ENCODE results near the gene TELO2. TPM values are rescaled to one million over a fixed set of nuclear protein-coding genes. Genes with fewer than 3 reads are reported as not detected.
A peak's percentile ranks its signal among the peaks of the same experiment; 100 is the strongest.

The TELO2 gene
- polyA plus RNA-seq, 3 donors: 7.3 to 58.1 (median 11.4) TPM

- Mint-ChIP-seq H3K27ac (peak overlapping the region in 1 of 7 donors; percentile 61), H3K4me1 (peaks cover 5% of the 10 kb centered on the region), H3K4me3 (no peak overlapping the region), H3K36me3 (peaks cover 42 to 77% of the 10 kb centered on the region in 2 donors), H3K27me3 (ENCODE audit: low read depth in 3 of 3) (peaks cover 0 to 2% (median 0%) of the 10 kb centered on the region in 3 donors), H3K9me3 (peaks cover 0 to 4% (median 0%) of the 10 kb centered on the region in 7 donors)
- H3K79me2 ChIP-seq (ENCODE audit: insufficient read depth, low read length): peaks cover 11% of the 10 kb centered on the region
- no peaks in the 10 kb centered on the region for H3K9me3 ChIP-seq (replicated peaks in 1 of 2; ENCODE audit: control insufficient read depth in 1 of 2, insufficient read depth in 1 of 2, low read length in 2 of 2)
- no peak overlapping the region for H3K4me3 ChIP-seq (replicated peaks in 1 of 3; ENCODE audit: low read depth in 2 of 3, low read length in 3 of 3)
- peaks cover 83 to 93% of the 10 kb centered on the region in 2 donors for H3K36me3 ChIP-seq (replicated peaks in 1 of 2; ENCODE audit: control insufficient read depth in 1 of 2, insufficient read depth in 2 of 2, low read length in 2 of 2)
- DNase-seq: no peak
- H3K27ac ChIP-seq (ENCODE audit: low read depth in 1 of 2, low read length in 2 of 2): no peak overlapping the region
- H3K9ac ChIP-seq (ENCODE audit: insufficient read depth, low read length, poor library complexity, severe bottlenecking): no peak overlapping the region
- H3K4me1 ChIP-seq (ENCODE audit: control insufficient read depth in 1 of 2, insufficient read depth in 2 of 2, low read length in 2 of 2): peaks cover 8% of the 10 kb centered on the region in 2 donors
- no peak overlapping the region for H3K4me2 ChIP-seq (replicated peaks; ENCODE audit: extremely low read depth, low read length, poor library complexity, severe bottlenecking)
- no peaks in the 10 kb centered on the region for H4K20me1 ChIP-seq (ENCODE audit: insufficient read depth, low read length)
- H3K27me3 ChIP-seq (ENCODE audit: control insufficient read depth in 2 of 2, insufficient read depth in 2 of 2, low read length in 2 of 2): no peaks in the 10 kb centered on the region
- 94% methylated on average over 32 of the region's 35 CpGs for WGBS (ENCODE audit: insufficient coverage)
- H2AFZ ChIP-seq (ENCODE audit: insufficient read depth, low read depth, low read length, poor library complexity, severe bottlenecking): no peak overlapping the region
- intact Hi-C loops (cut with micrococcal nuclease): no loop called here
- TF ChIP-seq, protein P1, sequence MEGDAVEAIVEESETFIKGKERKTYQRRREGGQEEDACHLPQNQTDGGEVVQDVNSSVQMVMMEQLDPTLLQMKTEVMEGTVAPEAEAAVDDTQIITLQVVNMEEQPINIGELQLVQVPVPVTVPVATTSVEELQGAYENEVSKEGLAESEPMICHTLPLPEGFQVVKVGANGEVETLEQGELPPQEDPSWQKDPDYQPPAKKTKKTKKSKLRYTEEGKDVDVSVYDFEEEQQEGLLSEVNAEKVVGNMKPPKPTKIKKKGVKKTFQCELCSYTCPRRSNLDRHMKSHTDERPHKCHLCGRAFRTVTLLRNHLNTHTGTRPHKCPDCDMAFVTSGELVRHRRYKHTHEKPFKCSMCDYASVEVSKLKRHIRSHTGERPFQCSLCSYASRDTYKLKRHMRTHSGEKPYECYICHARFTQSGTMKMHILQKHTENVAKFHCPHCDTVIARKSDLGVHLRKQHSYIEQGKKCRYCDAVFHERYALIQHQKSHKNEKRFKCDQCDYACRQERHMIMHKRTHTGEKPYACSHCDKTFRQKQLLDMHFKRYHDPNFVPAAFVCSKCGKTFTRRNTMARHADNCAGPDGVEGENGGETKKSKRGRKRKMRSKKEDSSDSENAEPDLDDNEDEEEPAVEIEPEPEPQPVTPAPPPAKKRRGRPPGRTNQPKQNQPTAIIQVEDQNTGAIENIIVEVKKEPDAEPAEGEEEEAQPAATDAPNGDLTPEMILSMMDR (IDR thresholded peaks at IDR 0.05): no peak
Observed at GRCh38 chr16:1498899-1499676, 5.9 kb downstream of the TELO2 start.

- TF ChIP-seq, protein P1 (IDR thresholded peaks at IDR 0.05): no peak
- no peaks in the 10 kb centered on the region for H3K4me1 Mint-ChIP-seq
- peaks cover 42 to 75% of the 10 kb centered on the region in 2 donors for H3K36me3 Mint-ChIP-seq
- peaks cover 80 to 91% of the 10 kb centered on the region in 2 donors for H3K36me3 ChIP-seq (replicated peaks in 1 of 2; ENCODE audit: control insufficient read depth in 1 of 2, insufficient read depth in 2 of 2, low read length in 2 of 2)
- H3K4me3 Mint-ChIP-seq: no peak overlapping the region
- no peak overlapping the region for H3K9ac ChIP-seq (ENCODE audit: insufficient read depth, low read length, poor library complexity, severe bottlenecking)
- no peaks in the 10 kb centered on the region for H3K9me3 ChIP-seq (replicated peaks in 1 of 2; ENCODE audit: control insufficient read depth in 1 of 2, insufficient read depth in 1 of 2, low read length in 2 of 2)
- H3K4me1 ChIP-seq (ENCODE audit: control insufficient read depth in 1 of 2, insufficient read depth in 2 of 2, low read length in 2 of 2): no peaks in the 10 kb centered on the region
- 93% methylated on average over 35 of the region's 36 CpGs for WGBS (ENCODE audit: insufficient coverage)
- H3K9me3 Mint-ChIP-seq: peaks cover 0 to 4% (median 0%) of the 10 kb centered on the region in 7 donors
- H3K27ac ChIP-seq (ENCODE audit: low read depth in 1 of 2, low read length in 2 of 2): no peak overlapping the region
- H3K27me3 Mint-ChIP-seq (ENCODE audit: low read depth in 3 of 3): peaks cover 0 to 2% (median 0%) of the 10 kb centered on the region in 3 donors
- no peak overlapping the region for H3K4me3 ChIP-seq (replicated peaks in 1 of 3; ENCODE audit: low read depth in 2 of 3, low read length in 3 of 3)
- no peak for DNase-seq
- H3K27me3 ChIP-seq (ENCODE audit: control insufficient read depth in 2 of 2, insufficient read depth in 2 of 2, low read length in 2 of 2): no peaks in the 10 kb centered on the region
- peaks cover 3% of the 10 kb centered on the region for H3K79me2 ChIP-seq (ENCODE audit: insufficient read depth, low read length)
- intact Hi-C loops (cut with micrococcal nuclease): loop anchor here in 1 of 2 donors (10.0 kb wide), 1 partner anchor 45 kb away; no protein-coding TSS in a partner anchor
- H4K20me1 ChIP-seq (ENCODE audit: insufficient read depth, low read length): no peaks in the 10 kb centered on the region
- H3K4me2 ChIP-seq (replicated peaks; ENCODE audit: extremely low read depth, low read length, poor library complexity, severe bottlenecking): no peak overlapping the region
- H2AFZ ChIP-seq (ENCODE audit: insufficient read depth, low read depth, low read length, poor library complexity, severe bottlenecking): no peak overlapping the region
- H3K27ac Mint-ChIP-seq: no peak overlapping the region
Observed at GRCh38 chr16:1499756-1500464, 6.8 kb downstream of the TELO2 start.

Data from CD14-positive monocyte (primary cell).